K562 (cell line): Measurements from ENCODE around the gene RCOR2. TPM values are rescaled to one million over a fixed set of nuclear protein-coding genes. Genes with fewer than 3 reads are reported as not detected.
A peak's percentile ranks its signal among the peaks of the same experiment; 100 is the strongest.

Experiments used
- EHMT2 ChIP-seq: fragments of 450-650 bp; IDR thresholded peaks from 2 replicates; pipeline ENCODE4 v1.6.1; 2018; ENCODE audit warnings: antibody characterized with exemption
- MGA ChIP-seq: fragments of 450-650 bp; IDR thresholded peaks from 2 replicates; pipeline ENCODE4 v1.6.1; 2016; ENCODE audit warnings: mild to moderate bottlenecking, moderate library complexity
- MXI1 ChIP-seq: IDR thresholded peaks from 2 replicates; pipeline ENCODE4 v1.6.1; 2011; ENCODE audit warnings: low read depth, mild to moderate bottlenecking, improper control_type of control experiment, low read length
- SMC3 ChIP-seq: conservative IDR thresholded peaks from 2 replicates; pipeline ENCODE4 v1.6.1; 2011; ENCODE audit warnings: low read depth, low read length, improper control_type of control experiment; ENCODE audit not compliant: insufficient read depth
- SRSF1 ChIP-seq: fragments of 200-400 bp; formaldehyde crosslinking; IDR thresholded peaks from 2 replicates; pipeline ENCODE4 v1.6.1; 2017; ENCODE audit warnings: mild to moderate bottlenecking, low read depth, low read length, moderate library complexity
- ZFP36 ChIP-seq: fragments of 150-350 bp; IDR thresholded peaks from 2 replicates; pipeline ENCODE4 v1.6.1; 2018; ENCODE audit warnings: low read length, low read depth; ENCODE audit not compliant: partially characterized antibody
- ZMIZ1 ChIP-seq, 2 experiments: fragments of 150-350 bp in 1 of 2; IDR thresholded peaks; 2 replicates each; pipeline ENCODE4 v1.6.1; 2012 to 2016; ENCODE audit warnings: low read depth in 2 of 2, low read length in 2 of 2, mild to moderate bottlenecking in 1 of 2, moderate library complexity in 1 of 2
- ZNF12 ChIP-seq: sonication (generic); formaldehyde crosslinking; IDR thresholded peaks from 2 replicates; pipeline ENCODE4 v1.4.0; 2020; ENCODE audit warnings: mild to moderate bottlenecking, missing genetic modification reagents
- ZNF277 ChIP-seq: fragments of 250-450 bp; sonication (Bioruptor Pico); IDR thresholded peaks from 2 replicates; pipeline ENCODE4 v1.8.0; 2022; ENCODE audit warnings: inconsistent platforms, mild to moderate bottlenecking, moderate library complexity, borderline replicate concordance
- polyA plus RNA-seq, 8 experiments: library from polyadenylated mRNA; depleted of rRNA in 4 of 8; stranded (reverse) in 5 of 8; unstranded in 3 of 8; fragments of >200 nt; fragmentation: Nextera tagmentation in 2 of 8; fragmentation: Illumina TruSeq in 1 of 8; extraction: Ambion mirVana in 2 of 8; extraction: Trizol in 1 of 8; gene quantifications; 2 replicates each; pipeline versions ENCODE4 v1.2.1 to v1.2.3, GENCODE V29; 2011 to 2014; ENCODE audit warnings: inconsistent platforms in 1 of 8, missing spikeins in 1 of 8
- total RNA-seq, 7 experiments: library from RNA; depleted of rRNA in 6 of 7; stranded (reverse); fragments of >200 nt in 6 of 7; fragmentation: Illumina TruSeq in 2 of 7; extraction: Trizol in 2 of 7; gene quantifications; 2 replicates each; pipeline versions ENCODE4 v1.2.1 to v1.2.3, GENCODE V29; 2011 to 2021; ENCODE audit warnings: low replicate concordance in 1 of 7

Gene RCOR2
- total and polyA plus RNA-seq, 9 of the 15 experiments (the other 6 are each of a cell fraction or from before 2014, with no cell fraction given), result 0.04 to 6.5 (median 2.5) TPM; not detected in 1

- no peak for TF ChIP-seq ZNF12 (CRISPR knock-in tag)
- no peak for TF ChIP-seq MXI1
- TF ChIP-seq ZFP36, result no peak
- no peak for TF ChIP-seq ZMIZ1 (IDR thresholded peaks at IDR 0.05; ENCODE audit: low read depth in 2 of 2, low read length in 2 of 2)
- no peak for TF ChIP-seq SRSF1
- no peak for TF ChIP-seq MGA
- TF ChIP-seq ZNF277 (CRISPR knock-in tag), result no peak
- TF ChIP-seq EHMT2, result peak; percentile 41; the same call in 1 of the 2 replicates
- TF ChIP-seq SMC3, result peak; percentile 63
Measured at GRCh38 chr11:63871962-63872799, 44.8 kb downstream of the RCOR2 start (continued).
